ENCODE data around the gene FCHSD2.
"Not testable (repeated sequence)": the region's sequence is repeated elsewhere in the genome, so short reads cannot be mapped to it uniquely, and the experiment has no call there.

The FCHSD2 gene

DNA sequence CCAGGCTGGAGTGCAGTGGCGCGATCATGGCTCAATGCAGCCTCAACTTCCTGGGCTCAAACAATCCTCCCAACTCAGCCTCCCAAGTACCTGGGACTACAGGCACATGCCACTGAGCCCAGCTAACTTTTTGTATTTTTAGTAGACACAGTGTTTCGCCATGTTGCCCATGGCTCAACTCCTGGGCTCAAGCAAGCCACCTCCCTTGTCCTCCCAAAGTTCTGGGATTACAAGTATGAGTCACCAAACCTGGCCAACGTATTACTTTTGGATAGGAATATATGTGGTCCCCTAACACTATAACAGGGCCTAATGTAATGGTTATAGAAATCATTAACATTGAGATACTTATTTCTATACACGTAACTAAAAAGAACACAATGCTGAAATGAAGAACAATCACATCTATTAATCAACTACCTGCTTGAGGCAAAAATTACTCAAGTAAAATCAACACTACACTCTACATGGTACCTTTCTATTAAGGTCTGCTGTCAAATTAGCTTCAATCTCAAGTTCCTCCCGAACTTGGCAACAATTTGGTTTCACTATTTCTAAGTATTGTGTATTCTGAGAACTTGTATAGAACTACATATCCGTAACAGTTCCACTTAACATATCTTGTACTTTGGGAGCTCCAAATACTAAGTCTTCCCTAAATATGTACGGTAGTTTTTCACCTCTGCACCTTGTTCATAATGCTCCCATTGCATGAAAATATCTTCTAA lies 124.9 kb downstream of the FCHSD2 start:
- in situ Hi-C loops (cut with HindIII; ENCODE audit: low sequenced_read_pairs) = no loop called here

DNA sequence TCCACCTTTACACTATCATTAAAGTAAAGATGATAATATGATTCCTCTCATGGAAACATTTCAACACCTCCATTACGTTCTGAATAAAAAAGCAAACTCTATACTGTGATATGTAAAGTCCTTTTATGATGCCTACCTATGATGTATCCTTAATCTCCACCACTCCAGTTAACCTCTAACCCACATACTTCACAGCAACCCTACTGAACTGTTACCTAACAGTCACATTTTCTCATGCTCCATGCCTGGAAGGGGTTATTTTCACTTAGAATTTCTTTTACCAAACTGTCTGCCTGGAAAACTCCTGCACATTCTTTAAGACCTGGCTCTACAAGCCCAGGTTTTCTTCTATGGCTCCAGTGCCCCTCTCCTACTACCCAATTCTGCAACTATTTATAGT lies 129.1 kb downstream of the FCHSD2 start:
- in situ Hi-C loops (cut with HindIII; ENCODE audit: low sequenced_read_pairs) = no loop called here

DNA sequence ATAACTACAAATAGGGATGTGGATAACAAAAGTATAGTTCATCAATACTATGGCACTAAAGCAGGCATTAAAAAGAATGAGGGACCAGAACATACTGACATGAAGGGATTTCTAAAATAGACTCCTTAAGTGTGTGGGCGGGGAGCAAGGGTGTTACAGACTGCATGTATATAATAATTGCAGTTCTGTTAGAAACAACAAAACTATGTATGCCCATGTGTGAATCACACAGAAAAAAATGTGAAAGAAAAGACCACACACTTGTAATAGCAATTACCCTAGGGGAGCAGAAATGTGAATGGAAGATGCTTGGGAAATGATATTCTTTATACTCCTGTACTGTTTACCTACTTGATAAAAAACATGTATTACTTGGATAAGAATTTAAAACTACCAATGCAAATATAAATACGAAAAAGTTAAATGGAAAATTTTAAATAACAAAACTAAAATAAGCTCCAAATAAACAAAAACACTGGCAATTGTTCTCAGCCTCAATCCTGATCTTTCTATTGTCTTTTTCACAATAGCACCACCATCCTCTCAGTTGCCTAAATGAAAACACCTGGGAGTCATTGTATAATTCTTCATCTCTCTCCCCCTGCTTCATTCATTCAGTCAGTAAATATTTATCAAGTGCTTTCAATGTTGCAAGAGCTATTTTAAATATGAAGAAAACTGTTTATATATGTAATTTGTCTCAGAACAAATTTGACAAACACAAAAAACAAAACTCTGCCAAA lies 129.8 kb downstream of the FCHSD2 start:
- in situ Hi-C loops (cut with HindIII; ENCODE audit: low sequenced_read_pairs) = no loop called here

DNA sequence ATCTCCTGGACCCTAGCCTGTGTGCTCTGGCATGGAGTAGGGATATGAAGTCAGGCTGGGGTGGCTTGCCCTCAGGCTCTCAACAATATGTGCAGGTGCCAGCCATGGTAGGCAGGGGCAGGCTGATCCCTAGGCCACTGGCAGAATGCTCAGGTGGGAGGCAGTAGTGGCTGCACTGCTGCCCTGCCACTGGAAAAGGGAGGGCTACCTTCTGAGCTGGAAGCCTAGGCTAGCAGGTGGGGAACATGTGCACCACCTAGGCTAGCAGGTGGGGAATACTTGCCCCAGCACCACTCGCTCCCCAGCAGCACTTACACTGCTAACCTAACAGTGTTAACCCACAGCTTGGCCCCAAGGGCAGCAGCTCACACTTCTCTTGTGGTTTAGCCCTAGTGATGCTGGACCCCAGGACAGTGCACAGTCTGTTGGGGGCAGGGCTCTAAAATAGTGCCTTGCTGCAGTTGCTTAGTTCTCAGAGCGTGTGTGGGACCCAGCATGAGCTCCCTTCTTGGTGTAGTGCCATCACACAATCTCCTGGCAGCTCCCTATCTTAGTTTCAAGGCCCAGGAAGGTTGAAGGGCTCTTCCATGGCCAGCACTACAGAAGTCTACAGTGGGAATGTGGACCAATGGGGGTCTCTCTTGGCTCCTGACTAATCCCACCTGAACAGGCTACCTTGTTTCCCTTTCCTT lies 130.8 kb downstream of the FCHSD2 start:
- in situ Hi-C loops (cut with HindIII; ENCODE audit: low sequenced_read_pairs) = no loop called here

DNA sequence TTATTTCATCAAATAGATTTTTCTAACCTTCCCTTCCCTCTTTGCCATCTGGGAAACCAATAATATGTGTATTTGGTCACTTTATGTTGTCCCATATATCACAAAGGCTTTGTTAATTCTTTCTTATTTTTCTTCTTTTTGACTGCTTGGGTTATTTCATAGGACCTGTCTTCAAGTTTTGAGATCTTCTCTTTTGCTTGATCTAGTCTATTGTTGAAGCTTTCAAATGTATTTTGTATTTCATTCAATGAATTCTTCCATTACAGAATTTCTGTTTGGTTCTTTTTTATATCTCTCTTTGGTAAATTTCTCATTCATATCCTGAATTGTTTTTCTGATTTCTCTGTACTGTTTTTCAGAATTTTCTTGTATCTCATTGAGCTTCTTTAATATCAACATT lies 132.1 kb downstream of the FCHSD2 start:
- in situ Hi-C loops (cut with HindIII; ENCODE audit: low sequenced_read_pairs) = no loop called here

DNA sequence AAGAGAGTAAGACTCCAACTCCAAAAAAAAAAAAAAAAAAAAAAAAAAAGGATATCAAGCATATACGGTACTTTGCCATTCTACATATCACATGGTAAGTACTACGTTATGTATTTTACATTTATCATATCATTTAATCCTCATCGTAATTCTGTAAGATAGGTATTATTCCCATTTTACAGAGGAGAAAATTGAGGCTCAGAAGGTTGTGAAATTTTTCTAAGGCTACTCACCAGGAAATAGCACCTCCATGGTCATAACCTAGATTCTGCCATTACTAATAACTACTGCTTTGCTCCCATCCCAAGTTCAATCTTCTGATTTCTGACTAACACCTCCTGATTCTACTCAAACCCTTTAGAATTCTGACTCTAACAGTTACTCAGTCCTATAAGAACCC lies 138.0 kb downstream of the FCHSD2 start:
- in situ Hi-C loops (cut with HindIII; ENCODE audit: low sequenced_read_pairs) = no loop called here

DNA sequence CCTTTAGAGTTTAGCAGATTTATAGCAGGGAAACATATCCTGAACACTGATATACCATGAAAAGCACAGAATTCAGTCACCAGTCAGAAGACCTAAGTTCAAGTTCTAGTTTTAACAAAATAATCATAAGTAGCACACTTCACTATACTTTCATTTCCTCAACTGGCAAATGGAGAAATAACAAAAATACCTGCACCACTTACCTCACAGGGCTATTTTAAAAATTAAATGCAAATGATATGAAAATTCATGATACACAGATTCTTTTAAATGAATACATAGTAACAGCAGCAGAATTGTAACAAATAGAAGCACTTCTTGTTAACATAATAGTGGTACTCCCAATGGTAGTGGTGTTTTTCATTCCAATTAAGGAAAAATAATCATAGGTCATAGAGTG lies 139.0 kb downstream of the FCHSD2 start:
- in situ Hi-C loops (cut with HindIII; ENCODE audit: low sequenced_read_pairs) = no loop called here

DNA sequence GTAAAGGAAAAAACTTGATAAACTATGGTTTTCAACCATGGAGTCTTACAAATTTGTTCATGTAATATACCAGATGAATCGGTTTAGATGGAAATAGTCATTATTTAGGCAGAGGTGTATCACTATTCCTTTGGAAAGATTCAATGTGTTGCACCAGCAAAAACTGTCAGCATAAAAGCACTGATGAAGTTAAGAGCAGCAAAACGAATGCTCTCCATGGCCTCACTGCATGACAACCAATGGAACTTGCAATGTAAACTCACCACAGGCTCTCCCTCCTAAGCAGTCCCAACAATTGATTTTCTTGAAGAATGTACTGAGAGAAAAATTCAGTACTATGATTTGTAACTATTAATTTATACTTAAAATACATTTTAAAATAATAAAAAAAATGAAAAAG lies 139.9 kb downstream of the FCHSD2 start:
- in situ Hi-C loops (cut with HindIII; ENCODE audit: low sequenced_read_pairs) = no loop called here

DNA sequence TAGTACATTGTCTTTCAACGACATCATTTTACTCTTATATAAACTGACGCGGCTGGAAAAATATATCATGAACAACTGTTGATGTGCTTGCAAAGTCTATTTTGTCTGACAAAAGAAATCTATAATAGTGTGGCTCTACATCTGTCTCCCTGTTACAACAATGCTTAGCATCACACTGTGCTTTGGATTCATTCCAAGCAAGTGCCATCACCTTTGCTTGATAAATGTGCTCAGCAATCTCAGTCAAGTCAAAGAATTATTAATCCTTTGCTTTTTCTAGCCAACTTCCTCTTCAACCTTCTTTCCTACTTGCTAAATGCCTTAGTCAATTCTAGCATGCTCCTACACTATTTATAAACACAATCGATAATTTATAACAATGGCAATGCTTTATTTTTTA lies 140.5 kb downstream of the FCHSD2 start:
- in situ Hi-C loops (cut with HindIII; ENCODE audit: low sequenced_read_pairs) = no loop called here

DNA sequence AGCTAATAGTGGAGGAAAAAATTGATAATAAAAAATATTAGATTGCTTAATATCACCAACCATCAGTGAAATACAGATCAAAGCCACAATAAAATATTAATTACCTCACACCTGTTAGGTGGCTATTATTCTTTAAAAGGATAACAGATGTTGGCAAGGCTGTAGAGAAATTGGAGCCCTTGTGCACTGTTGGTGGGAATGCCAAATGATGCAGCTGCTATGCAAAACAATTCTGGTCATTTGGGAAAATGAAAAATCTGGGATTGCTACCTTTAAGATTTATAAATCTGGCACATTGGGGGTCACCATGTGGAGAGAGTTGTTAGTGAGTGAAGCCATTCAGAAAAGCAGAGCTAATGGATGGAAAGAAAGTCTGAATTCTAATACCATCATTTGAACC lies 143.4 kb downstream of the FCHSD2 start:
- in situ Hi-C loops (cut with HindIII; ENCODE audit: low sequenced_read_pairs) = no loop called here

DNA sequence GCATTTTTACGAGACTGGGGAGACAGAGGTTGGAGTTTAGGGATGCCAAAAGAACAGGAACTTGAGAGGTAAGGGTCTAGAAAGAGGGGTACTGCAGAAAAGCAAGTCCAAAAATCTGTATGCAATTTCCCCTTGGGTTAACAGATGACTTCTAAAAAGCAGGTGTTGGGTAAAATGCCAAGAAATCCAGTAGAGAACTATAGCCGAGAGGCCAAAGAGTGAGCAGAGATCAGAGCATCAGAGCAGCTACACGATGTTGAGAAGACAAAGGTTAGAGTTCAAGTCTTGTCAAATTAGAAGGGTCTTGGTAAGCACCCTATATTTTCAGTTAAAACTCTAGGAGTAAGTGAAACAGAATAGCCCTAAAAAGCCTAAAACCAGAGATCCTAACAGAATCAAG lies 145.2 kb downstream of the FCHSD2 start:
- in situ Hi-C loops (cut with HindIII; ENCODE audit: low sequenced_read_pairs) = no loop called here

DNA sequence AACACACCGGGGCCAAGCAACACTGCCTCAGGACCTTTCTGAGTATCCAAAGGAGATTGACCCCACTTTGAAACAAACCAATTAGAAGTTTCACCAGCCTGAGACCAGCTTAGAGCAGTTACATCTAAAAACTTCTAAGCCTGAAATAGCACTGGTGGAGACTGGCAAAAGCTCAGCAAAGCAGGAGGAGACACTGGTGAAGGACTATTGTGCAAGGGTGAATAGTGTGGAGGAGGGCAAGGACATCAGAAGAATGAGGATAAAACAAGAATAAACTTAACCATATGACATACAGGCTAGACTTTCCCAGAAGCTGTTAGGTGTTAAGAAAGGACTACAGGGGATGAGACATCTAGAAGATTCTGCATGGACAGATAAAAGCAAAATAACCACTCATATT lies 152.4 kb downstream of the FCHSD2 start:
- in situ Hi-C loops (cut with HindIII; ENCODE audit: low sequenced_read_pairs) = no loop called here

DNA sequence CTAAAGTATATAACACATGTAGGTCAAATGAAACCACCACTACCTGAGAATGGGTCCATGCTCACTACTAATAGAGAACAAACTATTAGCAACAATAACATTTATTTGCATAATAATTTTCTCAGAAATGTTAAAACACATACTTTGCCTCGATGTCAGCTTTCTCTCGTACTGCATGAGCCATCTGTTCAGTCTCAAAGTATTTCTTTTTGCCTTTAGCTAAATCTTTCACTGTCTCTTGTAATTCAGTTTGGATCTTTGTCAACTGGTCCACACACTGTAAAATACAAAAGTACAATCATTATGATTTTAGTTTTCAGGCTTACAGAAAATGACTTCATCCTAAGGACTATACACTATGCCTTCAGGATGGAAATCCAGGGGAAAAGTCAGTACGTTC lies 153.3 kb downstream of the FCHSD2 start:
- in situ Hi-C loops (cut with HindIII; ENCODE audit: low sequenced_read_pairs) = no loop called here

DNA sequence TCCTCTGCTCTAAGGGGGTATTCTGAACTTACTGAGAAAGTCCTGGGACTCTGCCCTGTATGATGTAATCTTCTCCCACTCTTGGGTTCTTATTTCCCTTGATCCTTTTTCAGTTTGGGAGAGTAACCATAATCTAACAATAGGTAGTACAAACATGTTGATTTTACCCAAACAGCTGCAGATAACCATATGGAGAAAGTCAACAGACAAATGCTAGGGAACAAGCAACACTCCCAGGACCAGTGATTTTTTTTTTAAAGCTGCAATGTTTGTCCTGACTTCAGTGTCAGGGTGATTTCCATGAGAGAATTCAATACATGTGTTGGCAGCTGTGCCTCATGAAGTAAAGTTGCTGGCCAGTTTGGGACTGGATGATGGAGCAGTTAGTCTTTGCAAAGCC lies 156.5 kb downstream of the FCHSD2 start:
- in situ Hi-C loops (cut with HindIII; ENCODE audit: low sequenced_read_pairs) = no loop called here

DNA sequence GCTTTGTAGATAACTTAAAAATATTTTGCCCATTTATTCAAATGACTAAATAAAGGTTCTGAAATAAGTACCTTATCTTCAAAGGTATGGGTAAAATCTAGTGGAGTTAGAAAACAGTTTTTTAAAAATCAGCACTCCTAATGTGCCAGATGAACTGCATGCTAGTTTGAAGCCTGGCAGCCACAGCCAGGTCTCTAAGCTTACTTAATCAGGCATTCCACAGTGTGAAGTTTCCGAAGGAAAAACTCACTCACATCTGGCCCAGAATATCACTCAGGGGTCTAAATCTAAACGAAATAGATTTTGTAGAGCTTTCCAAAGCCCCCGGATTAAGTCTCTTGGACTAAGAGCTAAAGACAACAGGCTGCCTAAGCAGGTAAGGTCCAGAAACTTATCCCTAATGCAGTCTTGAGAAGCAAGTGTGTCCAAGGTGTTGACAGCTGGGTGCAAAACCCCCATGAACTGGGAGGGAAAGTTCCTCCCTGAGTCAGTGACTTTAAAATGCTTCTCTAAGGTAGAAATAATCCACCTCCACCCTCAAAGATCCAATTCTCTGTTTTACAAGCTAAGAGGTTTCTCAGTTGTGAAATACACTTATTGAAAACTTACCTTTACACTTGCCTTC lies 157.6 kb downstream of the FCHSD2 start:
- in situ Hi-C loops (cut with HindIII; ENCODE audit: low sequenced_read_pairs) = no loop called here

DNA sequence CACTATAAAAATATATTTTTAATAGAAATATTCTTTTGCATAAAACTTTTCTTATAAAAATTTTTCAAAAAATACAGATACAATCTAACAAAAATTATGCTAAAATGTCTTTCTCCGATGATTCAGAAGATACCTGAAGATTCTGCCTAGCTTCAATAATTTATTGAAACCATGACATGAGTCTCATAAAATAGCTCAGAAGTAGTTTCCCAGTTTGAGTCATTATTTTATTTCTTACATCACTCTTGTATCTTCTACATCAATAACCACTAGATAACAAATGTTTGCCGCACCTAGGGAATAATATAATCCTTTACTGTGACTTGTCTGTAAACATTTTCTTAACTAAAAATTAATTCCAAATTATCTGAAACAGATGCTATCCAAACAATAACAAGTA lies 158.6 kb downstream of the FCHSD2 start:
- in situ Hi-C loops (cut with HindIII; ENCODE audit: low sequenced_read_pairs) = no loop called here

DNA sequence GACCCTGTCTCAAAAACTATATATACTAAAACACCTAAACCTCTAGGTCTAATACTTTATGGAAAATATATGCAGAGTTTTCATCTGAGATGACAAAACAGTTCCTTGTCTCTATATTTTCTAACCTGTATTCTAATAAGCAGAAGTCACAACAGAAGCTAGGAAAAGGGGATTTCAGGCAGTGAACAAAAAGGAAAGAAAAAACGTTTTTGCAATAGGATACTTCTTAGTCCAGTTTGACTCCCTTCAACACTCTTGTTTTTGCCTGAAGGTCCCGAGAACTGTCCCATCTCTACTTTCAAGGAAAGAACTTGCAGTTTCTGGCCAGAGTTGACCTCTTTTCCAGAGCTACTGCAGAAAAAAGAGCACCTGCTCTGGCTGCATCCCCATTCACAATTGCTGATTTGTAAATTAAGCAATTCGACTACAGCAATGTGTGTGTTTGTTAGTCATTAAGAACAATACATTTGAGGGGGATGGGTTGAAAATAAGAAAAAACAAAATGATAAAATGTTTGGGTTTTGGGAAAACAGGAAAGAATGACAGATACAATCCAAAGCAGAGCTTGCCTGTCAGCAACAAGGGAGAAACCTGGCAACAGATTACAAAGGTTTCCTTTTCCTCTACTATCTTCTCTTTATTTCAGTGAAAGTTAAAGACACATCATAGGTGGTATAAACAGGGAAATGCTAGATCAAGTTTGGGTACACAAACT lies 160.0 kb downstream of the FCHSD2 start:
- in situ Hi-C loops (cut with HindIII; ENCODE audit: low sequenced_read_pairs) = no loop called here

DNA sequence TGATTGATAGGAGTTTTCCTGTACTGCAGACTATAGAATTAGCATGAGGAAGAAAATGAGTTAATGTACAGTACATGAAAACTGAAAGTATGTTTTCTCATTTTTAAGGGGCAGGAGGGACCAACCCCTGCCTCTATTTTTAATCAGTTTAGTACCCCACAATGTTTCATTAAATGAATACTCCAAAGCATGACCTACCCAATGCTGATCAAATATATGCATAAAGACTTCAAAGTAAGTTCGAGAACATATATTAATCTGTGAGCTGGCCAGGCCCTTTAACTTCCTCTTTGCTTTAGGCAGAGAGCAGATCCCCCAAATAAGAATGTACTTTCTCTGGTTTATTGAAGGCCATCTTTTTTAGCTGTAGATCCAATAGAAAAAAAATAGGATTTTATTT lies 161.0 kb downstream of the FCHSD2 start:
- in situ Hi-C loops (cut with HindIII; ENCODE audit: low sequenced_read_pairs) = no loop called here

DNA sequence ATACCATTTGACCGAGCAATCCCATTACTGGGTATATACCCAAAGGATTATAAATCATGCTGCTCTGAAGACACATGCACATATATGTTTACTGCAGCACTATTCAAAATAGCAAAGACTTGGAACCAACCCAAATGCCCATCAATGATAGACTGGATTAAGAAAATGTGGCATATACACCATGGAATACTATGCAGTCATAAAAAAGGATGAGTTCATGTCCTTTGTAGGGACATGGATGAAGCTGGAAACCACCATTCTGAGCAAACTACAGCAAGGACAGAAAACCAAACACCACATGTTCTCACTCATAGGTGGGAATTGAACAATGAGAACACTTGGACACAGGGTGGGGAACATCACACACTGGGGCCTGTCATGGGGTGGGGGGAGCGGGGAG lies 164.3 kb downstream of the FCHSD2 start:
- in situ Hi-C loops (cut with HindIII; ENCODE audit: low sequenced_read_pairs) = not testable (repeated sequence)

DNA sequence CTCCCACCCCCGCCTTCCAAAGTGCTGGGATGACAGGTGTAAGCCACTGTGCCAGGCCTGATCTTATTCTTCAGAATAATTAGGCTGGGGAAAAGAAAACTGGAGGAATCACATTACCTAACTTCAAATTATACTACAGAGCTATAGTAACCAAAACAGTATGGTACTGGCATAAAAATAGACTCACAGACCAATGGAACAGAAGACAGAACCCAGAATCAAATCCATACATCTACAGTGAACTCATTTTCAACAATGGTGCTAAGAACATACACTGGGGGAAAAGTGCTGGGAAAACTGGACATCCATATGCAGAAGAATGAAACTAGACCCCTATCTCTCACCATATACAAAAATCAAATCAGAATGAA lies 165.6 kb downstream of the FCHSD2 start:
- in situ Hi-C loops (cut with HindIII; ENCODE audit: low sequenced_read_pairs) = not testable (repeated sequence)
